Coronary artery (tissue), 2 donors: ENCODE measurements around the gene ISOC1.

Experiments used
- DNase-seq: peaks from one replicate; pipeline ENCODE4 v3.0.0-alpha.2; 2017; ENCODE audit warnings: low spot score
- H3K27ac ChIP-seq, 2 donors: fragments of 200-600 bp; sonication (generic); one replicate each; pipeline ENCODE4 v1.5.1; 2016 to 2019
- H3K4me3 ChIP-seq: fragments of 200-600 bp; sonication (generic); 2 replicates; pipeline ENCODE4 v1.5.1; 2016; ENCODE audit warnings: mild to moderate bottlenecking, moderate library complexity
- TF ChIP-seq, protein P1 (sequence below): fragments of 200-600 bp; sonication (generic); IDR thresholded peaks from one replicate; pipeline ENCODE4 v1.5.1; 2019; ENCODE audit warnings: antibody characterized with exemption

Gene ISOC1

GRCh38 chr5:129094087-129094923 is at the start of gene ISOC1:
ISOC1 (plus strand) TSS chr5:129094749; CDS start chr5:129094767, 18 bp downstream.
- H3K4me3 ChIP-seq: peak within 1 kb of the TSS; percentile 98

GRCh38 chr5:129046151-129046550 is 48.4 kb upstream of the ISOC1 start:
- Histone ChIP-seq H3K27ac (no peak overlapping the region), H3K4me3 (no peak overlapping the region)
- no peak for DNase-seq
- TF ChIP-seq, protein P1, sequence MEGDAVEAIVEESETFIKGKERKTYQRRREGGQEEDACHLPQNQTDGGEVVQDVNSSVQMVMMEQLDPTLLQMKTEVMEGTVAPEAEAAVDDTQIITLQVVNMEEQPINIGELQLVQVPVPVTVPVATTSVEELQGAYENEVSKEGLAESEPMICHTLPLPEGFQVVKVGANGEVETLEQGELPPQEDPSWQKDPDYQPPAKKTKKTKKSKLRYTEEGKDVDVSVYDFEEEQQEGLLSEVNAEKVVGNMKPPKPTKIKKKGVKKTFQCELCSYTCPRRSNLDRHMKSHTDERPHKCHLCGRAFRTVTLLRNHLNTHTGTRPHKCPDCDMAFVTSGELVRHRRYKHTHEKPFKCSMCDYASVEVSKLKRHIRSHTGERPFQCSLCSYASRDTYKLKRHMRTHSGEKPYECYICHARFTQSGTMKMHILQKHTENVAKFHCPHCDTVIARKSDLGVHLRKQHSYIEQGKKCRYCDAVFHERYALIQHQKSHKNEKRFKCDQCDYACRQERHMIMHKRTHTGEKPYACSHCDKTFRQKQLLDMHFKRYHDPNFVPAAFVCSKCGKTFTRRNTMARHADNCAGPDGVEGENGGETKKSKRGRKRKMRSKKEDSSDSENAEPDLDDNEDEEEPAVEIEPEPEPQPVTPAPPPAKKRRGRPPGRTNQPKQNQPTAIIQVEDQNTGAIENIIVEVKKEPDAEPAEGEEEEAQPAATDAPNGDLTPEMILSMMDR: no peak

More at GRCh38 chr5:129094087-129094923, at the start of gene ISOC1:
- TF ChIP-seq, protein P1: no peak
- DNase-seq: peak; percentile 90
- peak within 1 kb of the TSS; percentile 61 to 89 for H3K27ac ChIP-seq

DNA sequence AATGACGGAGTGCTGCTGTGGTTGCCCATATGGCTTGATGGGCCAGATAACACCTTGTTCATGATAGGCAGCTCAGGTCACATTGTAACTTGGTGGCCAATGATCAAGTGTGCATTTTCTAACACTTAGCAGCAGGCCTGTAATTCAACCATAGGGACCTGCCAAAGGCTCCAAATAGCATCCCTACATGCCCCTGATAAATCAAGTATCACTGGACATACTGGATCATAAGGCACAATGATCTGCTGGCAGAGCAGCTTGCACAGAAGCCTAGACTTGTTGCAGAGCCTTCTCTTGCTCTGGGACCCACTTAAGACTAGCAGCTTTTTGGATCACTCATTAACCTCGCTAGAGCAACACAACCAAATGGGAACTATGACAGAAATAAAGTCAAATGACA is 46.0 kb upstream of the ISOC1 start:
- no peak for DNase-seq
- TF ChIP-seq, protein P1: no peak
- H3K4me3 ChIP-seq: no peak overlapping the region
- H3K27ac ChIP-seq: no peak overlapping the region

- no peak overlapping the region for H3K4me3 ChIP-seq
- H3K27ac ChIP-seq: no peak overlapping the region
- TF ChIP-seq, protein P1: no peak
- DNase-seq: no peak
Observed at GRCh38 chr5:129049126-129049799, 45.3 kb upstream of the ISOC1 start.

DNA sequence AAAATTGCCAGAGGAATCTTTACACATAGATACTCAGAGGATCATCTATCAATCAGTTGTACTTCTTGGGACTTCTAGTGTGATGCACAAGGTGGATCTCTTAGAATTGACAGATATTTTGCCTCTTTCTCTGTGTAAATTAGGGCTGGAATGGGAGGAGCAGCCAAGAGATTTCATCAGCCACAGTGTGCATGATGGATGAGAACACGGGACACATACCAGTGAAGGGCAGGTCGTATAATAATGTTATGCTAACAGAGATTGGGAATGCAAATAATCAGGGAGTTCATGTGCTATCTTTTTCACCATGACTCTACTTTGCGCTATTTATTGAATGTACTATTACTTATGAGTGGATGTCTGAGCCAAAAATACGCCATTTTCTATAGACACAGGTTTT is 43.3 kb upstream of the ISOC1 start:
- TF ChIP-seq, protein P1: no peak
- no peak overlapping the region for H3K27ac ChIP-seq
- H3K4me3 ChIP-seq: no peak overlapping the region
- DNase-seq: no peak

- H3K27ac ChIP-seq: no peak overlapping the region
- no peak for DNase-seq
- H3K4me3 ChIP-seq: no peak overlapping the region
- TF ChIP-seq, protein P1: no peak
Observed at GRCh38 chr5:129053438-129053837, 41.1 kb upstream of the ISOC1 start.
